Tibial nerve (tissue), 4 donors: ENCODE results near the gene RASAL3.

Source experiments
- CTCF ChIP-seq, 5 experiments: fragments of 200-600 bp in 3 of 5; fragments of 450-650 bp in 2 of 5; sonication (generic) in 3 of 5; IDR thresholded peaks; one replicate each; pipeline ENCODE4 v1.5.1; 2016 to 2019; ENCODE audit warnings: antibody characterized with exemption in 5 of 5, mild to moderate bottlenecking in 3 of 5, moderate library complexity in 2 of 5
- EP300 ChIP-seq, 2 donors: sonication (generic); formaldehyde crosslinking; IDR thresholded peaks; one replicate each; pipeline ENCODE4 v1.6.1; 2017; ENCODE audit warnings: antibody characterized with exemption in 2 of 2, mild to moderate bottlenecking in 1 of 2
- POLR2A ChIP-seq, 2 donors: fragments of 450-650 bp; IDR thresholded peaks; one replicate each; pipeline ENCODE4 v1.6.1; 2017; ENCODE audit warnings: antibody characterized with exemption in 2 of 2, mild to moderate bottlenecking in 2 of 2, moderate library complexity in 2 of 2

- TF ChIP-seq CTCF (IDR thresholded peaks at IDR 0.05) (no peak), EP300 (IDR thresholded peaks at IDR 0.05) (no peak), POLR2A (IDR thresholded peaks at IDR 0.05) (no peak)
These were observed at the start of gene RASAL3 for GRCh38 chr19:15464394-15465385.
